Inflammatory macrophage (primary cell): ENCODE data around the gene NFIX.
"Not testable (repeated sequence)": the region's sequence is repeated elsewhere in the genome, so short reads cannot be mapped to it uniquely, and the experiment has no call there.

Experiments
- DNase-seq, 2 donors: peaks; one replicate each; pipeline ENCODE4 v3.0.0-alpha.2; 2020 to 2022
- total RNA-seq, 18 experiments: gene quantifications; one replicate each; lab custom pipeline; 2026; ENCODE audit warnings: mixed read lengths in 6 of 18, inconsistent platforms in 2 of 18; lab: John Stamatoyannopoulos, UW

Gene NFIX
- 0.25 to 14.4 (median 1.2) reads per million in 18 experiments for total RNA-seq

DNA sequence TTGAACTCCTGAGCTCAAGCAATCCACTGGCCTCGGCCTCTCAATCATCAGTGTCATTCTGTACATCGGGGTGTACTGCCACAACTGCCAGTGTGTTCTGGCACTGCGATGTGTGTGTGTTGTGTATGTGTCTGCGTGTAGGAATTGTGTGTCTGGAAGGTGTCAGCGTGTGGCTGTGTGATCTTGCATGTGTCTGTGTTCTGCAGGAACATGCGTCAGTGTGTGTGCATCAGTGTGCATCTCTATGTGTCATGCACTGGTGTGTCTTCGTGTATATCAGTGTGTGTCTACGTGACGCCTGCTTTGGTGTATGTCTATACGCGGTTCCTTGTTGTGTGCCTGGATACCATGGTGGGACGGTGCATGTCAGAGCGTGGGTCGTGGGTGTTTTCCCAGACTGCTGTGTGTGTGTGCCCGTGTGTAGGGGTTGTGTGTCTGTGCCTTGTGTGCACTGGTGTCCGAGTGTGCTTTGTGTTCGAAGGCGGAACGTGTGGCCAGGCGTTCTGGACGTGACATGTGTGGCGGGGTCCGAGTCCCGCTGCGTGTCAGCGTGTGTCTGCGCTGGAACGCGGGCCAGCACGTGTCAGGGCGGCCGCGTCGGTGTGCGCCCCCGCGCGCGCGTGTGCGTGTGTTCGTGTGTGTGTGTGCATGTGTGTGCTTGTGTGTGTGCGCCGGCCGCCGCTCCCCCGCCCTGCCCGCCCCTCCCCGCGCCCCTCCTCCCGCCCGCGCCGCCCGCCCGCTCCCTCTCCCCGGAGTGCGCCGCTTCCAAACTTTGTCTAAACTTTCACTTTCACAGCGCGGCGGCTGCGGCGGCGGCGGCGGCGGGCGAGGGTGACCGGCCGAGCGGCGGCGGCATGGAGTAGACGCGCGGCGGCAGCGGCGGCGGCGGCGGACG, at the start of gene NFIX:
TSS of gene NFIX (plus strand) at position 775 of the 895 bp plus-strand sequence. CDS start 363 bp downstream, outside the sequence.
- DNase-seq, result peak; percentile 29 to 47

DNA sequence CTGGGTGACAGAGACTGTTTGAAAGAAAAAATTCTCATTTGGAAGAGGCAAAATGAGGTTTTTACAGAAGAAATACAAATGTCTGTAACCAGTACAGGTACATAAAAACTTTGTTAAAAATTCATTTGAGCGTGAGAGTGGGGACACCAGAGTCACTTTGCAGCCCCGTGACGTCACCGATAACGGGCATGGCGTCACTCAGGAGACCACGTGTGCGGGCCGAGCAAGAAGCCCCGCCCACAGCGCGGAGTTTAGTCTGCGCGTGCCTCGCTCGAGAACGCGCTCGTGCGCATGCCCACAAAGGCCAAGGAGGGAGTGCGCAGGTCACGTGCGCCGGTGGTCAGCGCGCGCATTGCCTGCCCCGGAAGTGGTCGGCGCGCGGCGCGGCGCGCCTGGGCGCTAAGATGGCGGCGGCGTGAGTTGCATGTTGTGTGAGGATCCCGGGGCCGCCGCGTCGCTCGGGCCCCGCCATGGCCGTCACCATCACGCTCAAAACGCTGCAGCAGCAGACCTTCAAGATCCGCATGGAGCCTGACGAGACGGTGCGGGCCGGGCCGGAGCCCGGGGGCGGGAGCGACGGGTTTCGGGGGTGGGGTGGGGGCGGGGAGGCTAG, 49.7 kb upstream of the NFIX start, which contains the start of gene RAD23A:
TSS of gene RAD23A (plus strand) at position 384 of the 613 bp plus-strand sequence. CDS start at position 471, 87 bp downstream.
- peak; percentile 99 to 100 for DNase-seq

DNA sequence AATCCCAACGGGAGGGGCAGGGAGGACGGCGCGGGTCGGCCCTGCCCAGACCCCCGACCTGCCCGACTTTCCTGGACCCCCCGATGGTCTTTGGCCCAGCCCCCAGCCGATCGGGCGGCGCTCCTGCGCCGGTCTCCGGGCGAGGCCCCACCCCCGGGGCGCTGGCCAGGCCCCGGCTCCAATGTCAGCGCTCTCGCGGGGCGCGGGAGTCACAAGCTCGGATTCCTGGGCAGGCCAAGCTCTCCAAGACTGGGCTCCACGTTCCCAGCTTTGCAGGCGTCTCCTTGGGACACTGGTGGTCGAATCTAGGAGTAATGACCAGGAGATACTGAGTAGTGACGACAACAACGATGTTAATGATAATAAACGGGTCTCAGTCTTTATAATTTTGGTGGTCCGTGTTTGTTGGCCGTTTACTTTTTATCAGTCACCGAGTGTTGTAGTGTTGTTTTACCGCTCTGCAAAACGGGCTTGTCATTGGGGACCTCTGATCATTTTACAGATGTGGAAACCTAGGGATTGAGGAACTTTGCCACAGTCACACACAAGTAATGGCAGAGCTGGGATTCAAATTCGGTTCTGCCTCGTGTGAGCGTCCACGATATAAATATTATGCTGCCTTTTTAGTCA, 49.1 kb upstream of the NFIX start:
- DNase-seq, result peak; percentile 51 to 76

DNA sequence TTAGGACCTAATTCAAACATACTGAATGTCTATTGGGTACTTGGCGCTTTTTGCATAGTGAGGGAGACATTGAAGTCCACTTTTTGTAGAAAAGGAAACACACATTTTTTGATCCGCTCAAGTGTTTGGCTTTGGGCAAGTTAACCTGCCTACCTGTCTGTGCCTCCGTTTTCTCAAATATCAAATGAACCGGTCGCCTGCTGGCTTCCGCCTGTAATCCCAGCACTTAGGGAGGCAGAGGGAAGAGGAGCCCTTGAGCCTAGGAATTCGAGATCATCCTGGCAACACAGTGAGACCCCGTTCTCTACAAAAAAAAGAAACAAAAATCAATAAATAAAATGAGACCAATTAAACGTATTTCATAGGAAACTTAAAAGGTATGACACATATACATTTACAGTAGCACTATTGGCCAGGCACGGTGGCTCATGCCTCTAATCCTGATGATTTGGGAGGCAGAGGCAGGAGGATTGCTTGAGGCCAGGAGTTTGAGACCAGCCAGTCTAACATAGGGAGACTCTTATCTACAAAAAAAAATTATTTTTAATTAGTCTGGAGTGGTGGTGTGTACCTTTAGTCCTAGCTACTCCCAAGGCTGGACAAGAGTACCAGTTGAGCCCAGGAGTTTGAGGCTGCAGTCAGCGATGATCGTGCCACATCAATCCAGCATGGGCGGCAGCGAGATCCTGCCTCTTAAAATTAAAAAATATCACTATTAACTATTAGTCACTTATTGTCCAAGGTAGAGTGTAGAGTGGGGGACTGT, 48.4 kb upstream of the NFIX start:
- DNase-seq, result no peak

DNA sequence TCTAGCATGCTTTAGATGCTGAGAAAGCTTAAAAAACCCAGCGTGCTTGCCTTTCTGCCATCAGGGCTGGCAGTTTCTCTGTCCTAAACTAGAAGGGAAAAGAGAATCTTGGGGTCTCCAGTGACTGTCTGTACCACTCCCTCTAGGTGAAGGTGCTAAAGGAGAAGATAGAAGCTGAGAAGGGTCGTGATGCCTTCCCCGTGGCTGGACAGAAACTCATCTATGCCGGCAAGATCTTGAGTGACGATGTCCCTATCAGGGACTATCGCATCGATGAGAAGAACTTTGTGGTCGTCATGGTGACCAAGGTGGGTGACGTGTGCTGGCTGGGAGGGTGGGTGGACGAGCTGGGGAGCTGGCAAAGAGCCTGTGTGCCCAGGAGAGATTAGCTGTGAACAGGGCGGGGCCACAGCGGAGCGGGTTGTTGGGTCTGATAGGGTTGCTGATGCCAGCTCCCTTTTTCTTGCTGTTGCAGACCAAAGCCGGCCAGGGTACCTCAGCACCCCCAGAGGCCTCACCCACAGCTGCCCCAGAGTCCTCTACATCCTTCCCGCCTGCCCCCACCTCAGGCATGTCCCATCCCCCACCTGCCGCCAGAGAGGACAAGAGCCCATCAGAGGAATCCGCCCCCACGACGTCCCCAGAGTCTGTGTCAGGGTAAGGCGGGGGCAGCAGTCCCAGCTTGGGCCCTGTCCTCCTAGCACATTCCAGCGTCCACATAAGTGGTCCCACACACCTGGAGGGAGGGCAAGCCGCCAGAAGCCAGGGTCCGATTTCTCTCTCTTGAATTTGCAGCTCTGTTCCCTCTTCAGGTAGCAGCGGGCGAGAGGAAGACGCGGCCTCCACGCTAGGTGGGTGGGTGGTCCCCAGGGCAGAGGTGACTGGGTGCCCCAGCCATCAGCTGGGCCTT, 47.3 kb upstream of the NFIX start:
- DNase-seq, result no peak

DNA sequence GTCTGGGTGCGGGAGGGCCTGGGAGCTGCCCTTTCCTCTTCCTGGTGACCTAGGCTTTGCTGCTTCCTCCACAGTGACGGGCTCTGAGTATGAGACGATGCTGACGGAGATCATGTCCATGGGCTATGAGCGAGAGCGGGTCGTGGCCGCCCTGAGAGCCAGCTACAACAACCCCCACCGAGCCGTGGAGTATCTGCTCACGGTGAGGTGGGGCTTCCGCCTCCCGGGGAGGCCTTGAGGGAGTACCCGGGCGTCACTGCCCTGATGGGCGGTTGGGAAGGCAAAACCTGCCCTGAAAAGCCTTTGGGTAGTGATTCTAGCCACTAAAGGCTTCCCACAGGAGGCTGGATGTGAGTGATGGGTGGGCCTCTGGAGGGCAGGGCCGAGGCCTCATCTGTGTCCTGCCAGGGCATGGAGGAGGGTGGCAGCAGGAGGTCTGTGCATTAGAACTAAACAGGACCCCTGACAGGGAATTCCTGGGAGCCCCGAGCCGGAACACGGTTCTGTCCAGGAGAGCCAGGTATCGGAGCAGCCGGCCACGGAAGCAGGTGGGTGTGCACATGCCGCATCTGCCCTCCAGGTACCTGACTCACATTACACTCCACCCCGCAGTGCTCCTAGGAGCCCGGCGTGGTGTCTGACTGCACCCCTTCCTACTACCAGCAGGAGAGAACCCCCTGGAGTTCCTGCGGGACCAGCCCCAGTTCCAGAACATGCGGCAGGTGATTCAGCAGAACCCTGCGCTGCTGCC, 46.5 kb upstream of the NFIX start:
- DNase-seq, result no peak

DNA sequence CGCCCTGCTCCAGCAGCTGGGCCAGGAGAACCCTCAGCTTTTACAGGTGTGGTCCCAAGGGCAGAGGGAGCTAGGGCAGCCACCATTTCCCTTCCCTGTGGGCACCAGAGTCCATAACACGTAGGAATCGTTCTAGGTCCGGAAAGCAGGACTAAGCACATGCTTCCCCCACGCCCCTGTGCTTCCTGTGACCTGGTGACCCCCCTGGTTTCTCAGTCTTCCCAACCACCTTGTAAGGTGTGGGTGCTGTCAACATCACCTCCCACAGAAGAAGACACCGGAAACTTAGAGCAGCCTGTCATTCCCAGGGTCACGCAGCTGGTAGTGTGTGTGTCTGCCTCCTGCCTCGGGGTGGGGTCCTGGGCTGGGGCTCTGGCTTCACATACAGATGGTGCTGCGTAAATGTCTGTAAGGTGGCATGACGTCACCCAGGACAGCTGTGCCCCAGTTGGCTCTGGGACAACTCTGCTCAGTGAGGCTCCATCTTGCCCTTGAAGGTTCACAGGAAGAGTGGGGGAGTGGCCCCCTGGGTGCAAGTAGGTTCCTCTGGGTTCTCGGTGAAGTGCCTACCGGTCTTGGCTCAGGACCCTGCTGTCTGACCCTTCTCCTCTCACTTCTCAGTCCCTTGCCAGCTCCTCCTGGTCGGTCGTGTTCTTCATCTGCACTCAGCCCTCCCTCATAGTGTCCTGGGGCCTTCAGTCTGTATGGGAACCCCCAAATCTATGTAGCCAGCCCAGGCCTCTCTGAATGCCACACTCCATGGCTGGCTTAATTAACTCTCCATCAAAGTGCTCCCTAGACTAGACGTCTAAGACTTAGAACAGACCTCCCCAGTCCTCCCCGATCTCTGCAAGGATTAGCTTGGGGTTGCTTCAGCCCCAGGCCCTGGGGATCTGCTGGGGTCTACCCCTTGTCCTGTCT, 45.7 kb upstream of the NFIX start:
- no peak for DNase-seq

DNA sequence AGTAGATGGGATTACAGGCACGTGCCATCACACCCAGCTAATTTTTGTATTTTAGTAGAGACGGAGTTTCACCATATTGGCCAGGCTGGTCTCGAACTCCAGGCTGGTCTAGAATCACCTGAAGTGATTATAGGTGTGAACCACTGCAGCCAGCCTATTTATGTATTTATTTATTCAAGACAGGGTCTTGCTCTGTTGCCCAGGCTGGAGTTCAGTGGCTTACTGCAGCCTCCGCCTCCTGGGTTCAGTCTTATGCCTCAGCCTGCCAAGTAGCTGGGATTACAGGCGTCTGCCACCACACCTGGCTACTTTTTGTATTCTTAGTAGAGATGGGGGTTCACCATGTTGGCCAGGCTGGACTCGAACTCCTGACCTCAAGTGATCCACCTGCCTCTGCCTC, 43.2 kb upstream of the NFIX start:
- DNase-seq, result not testable (repeated sequence)

DNA sequence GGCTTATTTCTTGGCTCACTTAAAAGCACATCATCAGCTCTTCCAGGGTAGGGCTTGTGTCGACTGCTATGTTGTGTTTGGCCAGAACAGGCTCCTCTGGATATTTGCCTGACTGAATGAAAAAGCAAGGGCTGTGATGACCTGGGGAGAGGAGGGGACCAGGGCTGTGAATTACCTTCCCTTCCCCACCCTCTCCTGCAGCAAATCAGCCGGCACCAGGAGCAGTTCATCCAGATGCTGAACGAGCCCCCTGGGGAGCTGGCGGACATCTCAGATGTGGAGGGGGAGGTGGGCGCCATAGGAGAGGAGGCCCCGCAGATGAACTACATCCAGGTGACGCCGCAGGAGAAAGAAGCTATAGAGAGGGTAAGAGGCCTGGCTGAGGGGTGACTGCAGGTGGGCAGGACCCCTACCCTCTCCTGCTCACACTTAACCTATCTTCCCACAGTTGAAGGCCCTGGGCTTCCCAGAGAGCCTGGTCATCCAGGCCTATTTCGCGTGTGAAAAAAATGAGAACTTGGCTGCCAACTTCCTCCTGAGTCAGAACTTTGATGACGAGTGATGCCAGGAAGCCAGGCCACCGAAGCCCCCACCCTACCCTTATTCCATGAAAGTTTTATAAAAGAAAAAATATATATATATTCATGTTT, 42.7 kb upstream of the NFIX start:
- peak; percentile 43 to 75 for DNase-seq

DNA sequence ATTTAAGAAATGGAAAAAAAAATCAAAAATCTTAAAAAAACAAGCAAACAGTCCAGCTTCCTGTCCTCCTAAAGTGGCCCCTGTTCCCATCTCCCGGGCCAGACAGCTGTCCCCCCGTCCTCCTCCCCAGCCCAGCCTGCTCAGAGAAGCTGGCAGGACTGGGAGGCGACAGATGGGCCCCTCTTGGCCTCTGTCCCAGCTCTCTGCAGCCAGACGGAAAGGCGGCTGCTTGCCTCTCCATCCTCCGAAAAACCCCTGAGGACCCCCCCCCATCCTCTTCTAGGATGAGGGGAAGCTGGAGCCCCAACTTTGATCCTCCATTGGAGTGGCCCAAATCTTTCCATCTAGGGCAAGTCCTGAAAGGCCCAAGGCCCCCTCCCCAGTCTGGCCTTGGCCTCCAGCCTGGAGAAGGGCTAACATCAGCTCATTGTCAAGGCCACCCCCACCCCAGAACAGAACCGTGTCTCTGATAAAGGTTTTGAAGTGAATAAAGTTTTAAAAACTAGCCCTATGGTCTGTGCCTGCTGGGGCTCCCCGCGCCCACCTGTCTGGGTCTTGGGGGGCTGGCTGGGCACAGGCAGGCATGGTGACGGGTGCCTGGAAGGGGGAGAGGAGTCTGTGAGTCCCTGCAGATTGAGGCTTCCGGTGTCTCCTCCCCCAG, 42.0 kb upstream of the NFIX start:
- no peak for DNase-seq

DNA sequence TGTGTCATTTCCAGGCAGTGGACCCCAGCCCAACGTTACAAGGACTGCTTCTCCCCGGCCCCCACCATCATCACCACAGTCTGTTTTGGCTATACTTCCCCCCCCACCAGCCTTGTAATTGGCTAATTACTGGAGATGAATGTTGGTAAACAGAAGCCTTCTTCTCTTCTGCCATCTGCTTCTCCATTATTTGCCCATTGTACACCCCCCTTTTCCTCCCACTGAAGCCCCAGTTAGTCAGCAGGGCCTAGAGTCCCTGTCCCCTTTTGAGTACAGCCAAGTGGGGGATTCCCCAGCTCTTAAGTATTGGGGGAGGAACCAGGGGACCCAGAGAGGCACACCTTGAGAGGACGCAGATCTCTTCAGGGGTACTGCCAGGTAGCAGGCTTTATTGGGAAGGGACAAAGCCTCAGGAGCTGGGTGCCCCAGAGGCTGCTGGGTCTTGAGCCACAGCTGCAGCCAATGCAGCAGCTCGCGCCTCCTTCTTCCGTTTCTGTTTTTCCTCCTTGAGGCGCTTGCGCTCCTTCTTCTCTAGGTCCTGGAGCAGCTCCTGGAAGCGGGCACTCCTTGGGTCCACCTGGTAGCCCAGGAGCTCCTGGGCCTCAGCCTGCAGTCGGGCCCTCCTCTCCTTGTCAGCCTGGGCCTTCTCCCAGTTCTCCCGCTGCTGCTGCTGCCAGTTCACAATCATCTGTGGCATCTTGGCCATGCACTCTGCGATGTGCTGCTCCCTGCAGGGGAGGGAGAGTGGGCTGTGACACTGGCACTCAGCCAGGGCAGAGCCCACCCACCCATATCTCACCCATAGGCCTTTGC, 41.3 kb upstream of the NFIX start:
- no peak for DNase-seq

DNA sequence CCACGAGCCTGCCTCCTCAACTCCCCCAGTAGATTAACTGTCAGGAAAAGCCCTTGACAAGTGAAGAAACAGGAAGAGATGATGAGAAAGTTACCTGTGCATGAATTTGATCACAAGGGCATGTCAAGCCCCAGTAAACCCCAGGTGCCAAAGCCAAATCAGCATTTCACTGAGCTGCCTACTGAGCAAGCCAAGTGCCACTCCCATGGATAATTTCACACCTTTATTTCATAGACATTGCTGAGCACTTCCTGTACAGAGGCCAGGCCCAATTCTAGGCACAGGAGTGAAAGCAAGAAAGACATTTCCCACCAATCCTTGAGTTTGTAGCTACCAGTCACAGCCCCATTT, 40.7 kb upstream of the NFIX start:
- no peak for DNase-seq

DNA sequence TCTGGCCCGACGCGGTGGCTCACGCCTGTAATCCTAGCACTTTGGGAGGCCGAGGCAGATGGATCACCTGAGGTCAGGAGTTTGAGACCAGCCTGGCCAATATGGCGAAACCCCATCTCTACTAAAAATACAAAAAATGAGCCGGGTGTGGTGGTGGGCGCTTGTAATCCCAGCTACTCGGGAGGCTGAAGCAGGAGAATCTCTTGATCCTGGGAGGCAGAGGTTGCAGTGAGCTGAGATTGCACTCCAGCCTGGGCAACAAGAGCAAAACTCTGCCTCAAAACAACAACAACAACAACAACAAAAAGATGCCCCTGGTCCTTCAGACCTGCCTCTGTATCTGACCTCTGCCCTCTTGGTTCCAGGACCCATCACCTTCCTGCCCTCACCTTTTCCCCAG, 39.7 kb upstream of the NFIX start:
- not testable (repeated sequence) for DNase-seq

DNA sequence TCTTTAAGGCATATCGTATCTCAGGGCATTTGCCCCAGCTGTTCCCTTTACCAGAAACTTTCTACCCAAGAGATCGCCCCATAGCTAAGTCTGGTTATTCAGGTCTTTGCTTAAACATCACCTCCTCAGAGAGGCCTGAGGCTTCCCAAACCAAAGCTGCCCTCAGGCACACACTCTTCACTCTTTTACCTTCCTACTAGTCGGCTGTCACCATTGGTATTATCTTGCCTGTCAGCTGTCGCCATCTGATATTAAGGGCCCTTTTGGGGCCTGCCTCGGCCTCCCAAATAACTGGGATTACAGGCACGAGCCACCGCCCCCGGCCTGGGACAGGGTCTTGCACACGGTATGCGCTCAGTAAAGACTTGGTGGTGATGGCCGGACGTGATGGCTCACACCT, 39.3 kb upstream of the NFIX start:
- no peak for DNase-seq

DNA sequence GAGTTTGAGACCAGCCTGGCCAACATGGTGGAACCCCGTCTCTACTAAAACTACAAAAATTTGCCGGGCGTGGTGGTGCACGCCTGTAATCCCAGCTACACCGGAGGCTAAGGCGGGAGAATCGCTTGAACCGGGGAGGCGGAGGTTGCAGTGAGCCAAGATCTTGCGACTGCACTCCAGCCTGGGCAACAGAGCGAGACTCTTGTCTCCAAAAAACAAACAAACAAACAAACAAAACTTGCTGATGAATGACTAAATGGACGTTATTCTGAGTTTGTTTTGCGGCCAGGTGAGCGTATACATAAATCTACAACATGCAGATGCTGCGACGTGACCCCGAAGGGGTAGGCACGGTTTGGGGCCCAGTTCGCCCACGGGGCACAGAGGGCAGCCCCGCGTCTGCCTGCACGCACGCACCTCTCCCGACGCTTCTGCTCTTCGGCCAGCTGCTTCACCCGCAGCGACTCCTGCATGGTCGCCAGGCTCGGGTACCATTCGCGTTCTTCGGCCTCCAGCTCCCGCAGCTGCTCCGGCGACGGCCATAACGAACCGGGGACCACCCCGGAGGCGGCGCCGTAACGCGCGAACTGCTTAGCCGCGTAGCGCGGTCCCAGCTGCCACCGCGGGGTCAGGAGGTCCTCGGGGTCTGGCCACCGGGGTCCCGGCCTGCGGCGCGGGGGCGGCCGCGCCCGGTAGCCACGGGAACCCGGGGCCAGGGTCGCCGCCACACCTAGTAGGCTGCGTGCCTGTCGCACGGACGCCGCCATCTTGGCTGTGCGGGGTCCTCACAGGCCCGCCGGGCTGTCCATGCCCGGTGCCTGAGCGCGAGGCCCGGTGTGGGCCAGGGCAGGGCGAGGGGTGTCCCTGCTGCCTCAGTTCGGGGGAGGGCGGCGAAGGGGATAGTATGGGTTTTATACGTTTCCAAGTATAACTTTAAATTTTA, 38.6 kb upstream of the NFIX start, which contains the start of gene GADD45GIP1:
TSS of gene GADD45GIP1 (minus strand) at position 778 of the 943 bp plus-strand sequence. CDS start at position 767, 11 bp downstream.
- DNase-seq, result peak; percentile 72 to 83

DNA sequence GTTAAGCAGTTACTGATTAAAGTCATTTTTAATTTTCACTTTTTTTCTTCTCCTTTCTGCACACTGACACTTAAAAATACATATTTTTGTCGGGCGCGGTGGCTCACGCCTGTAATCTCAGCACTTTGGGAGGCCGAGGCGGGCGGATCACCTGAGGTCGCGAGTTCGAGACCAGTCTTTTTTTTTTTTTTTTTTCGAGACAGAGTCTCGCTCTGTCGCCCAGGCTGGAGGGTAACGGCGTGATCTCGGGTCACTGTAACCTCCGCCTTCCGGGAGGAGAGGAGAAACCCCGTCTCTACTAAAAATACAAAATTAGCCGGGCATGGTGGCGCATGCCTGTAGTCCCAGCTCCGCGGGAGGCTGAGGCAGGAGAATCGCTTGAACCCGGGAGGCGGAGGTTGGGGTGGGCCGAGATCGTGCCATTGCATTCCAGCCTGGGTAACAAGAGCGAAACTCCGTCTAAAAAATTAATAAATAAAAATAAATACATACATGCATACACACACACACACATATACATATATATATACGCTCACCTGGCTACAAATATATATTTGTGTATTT, 37.8 kb upstream of the NFIX start:
- not testable (repeated sequence) for DNase-seq
